ENCODE data around the gene PALLD.

PALLD gene

DNA sequence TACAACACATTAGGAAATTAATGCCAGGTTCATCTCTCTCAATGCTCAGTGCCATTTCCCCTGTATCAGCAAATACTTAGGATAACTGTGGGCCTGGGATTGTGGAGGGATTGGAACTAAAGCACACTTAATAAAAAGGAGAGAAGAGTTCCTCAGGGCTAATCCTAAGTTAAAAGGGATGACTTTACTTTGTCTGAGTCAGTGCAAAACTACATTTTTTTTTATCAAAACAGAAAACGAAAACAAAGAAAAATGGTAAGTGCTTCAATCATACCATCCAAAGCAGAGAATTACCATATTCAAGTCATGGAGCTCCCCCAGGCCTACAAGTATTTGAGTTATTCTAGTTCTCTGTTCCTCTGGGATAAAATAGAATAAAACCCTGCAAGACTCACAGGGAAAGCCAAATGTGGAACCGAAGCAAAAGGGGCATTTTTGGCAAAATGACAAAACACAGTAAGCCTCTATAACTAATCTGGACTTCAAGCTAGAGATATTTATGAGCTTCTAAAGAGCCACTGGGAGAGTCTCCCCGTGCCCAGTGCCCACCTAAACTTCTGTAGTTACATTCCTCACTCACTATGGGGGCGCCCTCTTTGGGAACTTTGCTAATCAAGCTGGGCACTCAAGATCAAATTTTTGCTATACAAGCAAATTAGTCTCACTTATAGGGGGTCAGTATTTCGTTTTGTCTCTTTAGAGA lies 53.4 kb downstream of the PALLD start:
- H3K4me3 ChIP-seq (ENCODE audit: low read depth, low read length), result no peak overlapping the region
- DNase-seq (ENCODE audit: low read depth), result no peak

DNA sequence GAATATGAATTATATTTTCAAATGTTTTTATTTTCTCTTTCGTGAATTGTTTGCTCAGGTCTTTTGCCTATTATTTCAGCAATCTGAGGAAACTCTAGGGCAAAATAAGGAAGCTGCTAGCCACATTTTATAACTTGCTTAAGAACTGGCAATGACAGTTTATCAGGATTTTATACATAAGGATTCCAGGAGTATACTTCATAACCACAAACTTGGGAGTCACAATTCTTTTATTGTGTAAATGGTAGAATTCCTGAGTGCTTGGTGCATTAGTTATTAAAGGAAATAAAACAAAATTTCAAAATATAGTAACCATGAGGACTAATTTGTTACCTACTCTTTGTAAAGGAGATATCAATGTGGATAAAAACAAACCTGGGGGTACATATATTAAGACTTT lies 54.4 kb downstream of the PALLD start:
- DNase-seq (ENCODE audit: low read depth), result peak; percentile 56
- no peak overlapping the region for H3K4me3 ChIP-seq (ENCODE audit: low read depth, low read length)

DNA sequence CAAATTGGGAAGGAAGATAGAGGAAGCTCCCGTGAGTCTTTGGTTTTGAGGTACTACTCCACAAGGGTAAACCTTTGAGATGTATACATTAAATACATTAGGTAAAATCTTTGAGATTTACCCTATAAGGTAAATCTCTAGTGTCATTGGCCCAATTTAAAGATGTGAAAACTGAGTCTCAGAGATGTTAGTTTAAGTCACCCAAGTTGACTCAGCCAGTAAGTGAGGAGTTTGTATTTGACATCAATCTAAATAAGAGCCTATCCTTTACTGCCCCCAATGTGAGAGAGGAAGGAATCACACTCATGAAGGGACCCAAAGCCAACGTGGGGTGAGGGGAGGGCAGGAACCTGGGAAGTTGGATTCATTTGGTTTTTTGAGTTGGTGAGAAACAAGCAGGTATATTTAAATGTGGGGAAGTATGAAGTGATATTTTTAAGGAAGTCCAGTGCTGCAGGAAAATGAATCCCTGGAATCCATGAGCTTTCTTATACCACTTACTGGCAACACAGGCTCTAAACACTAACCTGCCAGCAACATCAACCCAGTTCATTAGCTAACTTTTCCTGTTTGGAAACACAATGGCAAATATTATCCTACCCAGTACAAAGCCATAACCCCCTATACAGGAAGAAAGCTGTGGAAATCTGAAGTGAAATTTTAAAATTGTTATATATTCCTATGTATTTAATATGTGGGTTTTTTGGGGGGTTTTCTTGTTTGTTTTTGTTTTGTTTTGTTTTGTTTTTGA lies 55.3 kb downstream of the PALLD start:
- DNase-seq (ENCODE audit: low read depth), result no peak
- H3K4me3 ChIP-seq (ENCODE audit: low read depth, low read length), result no peak overlapping the region

DNA sequence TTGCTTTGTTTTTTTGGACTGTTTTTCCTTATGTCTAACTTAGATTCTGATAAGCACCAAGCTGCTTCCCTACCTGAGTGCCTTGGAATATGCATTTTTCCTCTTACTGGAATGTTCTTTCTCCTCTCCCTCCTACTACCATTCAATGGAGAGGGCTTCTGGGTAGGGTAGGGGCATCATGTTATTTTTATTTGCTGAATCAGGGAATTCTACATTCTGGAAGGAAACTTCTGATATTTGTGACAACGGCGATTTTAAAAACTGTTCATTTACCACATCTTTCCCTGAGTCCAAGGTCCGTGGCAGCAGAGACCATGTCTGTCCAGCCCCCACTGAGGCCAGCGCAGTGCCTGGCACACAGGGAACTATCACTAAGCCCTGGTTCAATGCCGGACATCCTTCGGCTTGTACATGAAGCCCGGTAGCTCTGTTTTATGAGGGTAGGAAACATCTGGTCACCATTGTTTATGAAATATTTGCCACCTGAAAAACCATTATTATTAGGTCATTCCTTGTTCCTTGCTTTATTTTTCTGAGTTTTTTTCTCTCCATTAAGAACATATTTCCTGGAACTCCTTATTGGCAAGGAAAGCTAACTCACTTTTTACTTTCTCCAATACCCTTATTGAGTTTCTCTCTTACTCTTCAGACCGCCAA lies 57.0 kb downstream of the PALLD start:
- H3K4me3 ChIP-seq (ENCODE audit: low read depth, low read length), result no peak overlapping the region
- DNase-seq (ENCODE audit: low read depth), result no peak

DNA sequence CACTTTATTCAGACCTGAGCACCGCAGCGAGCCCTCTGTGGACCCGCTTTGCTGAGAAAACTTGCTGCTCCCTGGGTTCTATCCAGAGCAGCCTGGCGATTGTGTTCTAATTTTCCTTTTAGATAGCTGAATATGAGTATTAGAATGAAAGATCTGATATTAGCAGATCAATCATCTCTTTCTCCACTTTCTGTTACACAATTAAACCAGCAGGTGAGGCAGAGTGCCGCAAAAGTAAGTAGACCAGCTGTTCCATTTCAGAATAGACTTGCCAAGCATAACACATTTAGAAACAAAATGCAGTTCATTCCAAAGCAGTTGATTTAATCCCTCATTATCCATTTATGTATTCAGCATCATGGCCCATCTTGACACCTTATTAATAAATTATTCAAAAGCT lies 58.6 kb downstream of the PALLD start:
- H3K4me3 ChIP-seq (ENCODE audit: low read depth, low read length), result no peak overlapping the region
- DNase-seq (ENCODE audit: low read depth), result no peak

DNA sequence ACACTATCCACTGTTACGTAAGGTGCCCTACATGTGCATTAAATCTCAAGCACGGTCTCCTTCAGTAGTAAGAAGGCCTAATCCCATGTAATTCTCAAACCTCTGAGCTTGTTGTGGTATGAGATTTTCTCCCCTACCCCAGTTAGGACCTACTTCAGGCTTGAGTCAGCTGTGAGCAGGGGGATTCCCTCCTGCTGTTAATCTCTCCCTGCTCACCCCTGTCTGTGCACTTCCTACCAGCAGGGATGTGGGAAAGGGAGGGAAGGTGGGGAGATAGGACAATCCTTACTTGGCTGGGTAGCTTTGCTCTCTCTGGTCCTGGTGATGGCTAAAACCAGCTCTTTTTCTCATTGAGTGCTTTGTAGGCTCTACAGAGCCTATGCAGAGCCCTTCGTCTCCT lies 60.8 kb downstream of the PALLD start:
- H3K4me3 ChIP-seq (ENCODE audit: low read depth, low read length), result no peak overlapping the region
- no peak for DNase-seq (ENCODE audit: low read depth)

DNA sequence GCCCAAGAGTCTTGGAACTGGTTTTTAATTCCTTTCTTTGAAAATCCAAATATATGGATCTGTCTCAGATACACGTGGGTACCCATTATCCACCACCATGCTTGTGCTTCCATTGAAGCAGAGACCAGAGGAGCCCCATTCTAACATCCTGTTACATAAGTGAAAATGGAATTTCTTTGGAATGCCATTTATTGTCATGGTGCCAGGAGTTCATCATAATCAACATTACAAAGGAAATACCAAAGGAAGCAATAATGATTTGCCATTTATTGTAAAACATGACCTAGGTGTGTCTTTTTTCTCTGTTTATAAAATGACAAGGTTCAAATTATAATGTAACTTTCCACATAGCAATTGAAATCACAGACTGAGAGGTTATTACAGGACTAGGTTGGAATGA lies 61.7 kb downstream of the PALLD start:
- H3K4me3 ChIP-seq (ENCODE audit: low read depth, low read length), result no peak overlapping the region
- DNase-seq (ENCODE audit: low read depth), result no peak

DNA sequence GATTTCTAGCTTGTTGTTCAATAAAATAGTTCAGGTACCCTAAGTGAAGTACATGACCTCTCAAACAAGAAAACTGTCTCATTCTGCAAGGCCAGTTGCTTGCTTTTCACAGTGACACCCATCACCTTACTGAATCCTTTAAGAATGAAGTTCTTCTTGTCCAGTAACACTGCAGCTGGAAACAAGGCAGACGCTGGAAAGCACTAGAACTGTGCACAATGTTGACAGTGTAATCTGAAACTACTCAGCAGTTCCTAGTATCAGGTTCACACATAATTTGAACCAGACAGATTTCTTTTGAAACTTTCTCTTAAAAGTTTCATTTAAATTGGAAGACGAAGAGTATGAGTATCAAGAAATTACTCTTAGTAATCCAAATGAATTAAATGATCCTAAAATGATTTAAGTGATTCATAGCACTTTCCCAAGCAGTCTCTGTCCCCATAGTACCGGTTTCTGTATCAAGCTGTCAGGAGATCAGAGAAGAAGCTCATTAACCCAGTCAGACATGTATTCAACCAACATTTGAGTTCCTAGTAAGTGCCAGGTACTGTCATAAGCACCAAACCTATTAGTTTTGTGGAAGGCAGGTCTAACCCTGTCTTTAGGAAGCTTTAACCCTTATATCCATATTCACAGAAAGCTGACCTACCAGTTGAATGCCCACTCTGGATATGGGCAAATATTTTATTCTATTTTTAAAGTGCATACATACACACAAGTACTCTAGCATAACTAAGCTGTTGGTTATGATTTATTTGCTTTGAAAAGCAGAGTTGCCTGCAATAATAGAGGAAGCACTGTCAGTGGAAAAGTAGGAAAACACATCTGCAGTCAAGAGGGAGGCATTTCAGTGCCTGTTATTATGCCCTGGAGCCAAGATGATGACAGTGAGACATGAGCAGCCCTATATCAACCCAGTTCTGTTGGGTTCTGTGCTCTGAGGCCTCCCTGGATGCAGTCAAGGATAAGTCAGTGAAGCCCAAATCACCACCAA lies 63.6 kb downstream of the PALLD start:
- no peak for DNase-seq (ENCODE audit: low read depth)
- no peak overlapping the region for H3K4me3 ChIP-seq (ENCODE audit: low read depth, low read length)

DNA sequence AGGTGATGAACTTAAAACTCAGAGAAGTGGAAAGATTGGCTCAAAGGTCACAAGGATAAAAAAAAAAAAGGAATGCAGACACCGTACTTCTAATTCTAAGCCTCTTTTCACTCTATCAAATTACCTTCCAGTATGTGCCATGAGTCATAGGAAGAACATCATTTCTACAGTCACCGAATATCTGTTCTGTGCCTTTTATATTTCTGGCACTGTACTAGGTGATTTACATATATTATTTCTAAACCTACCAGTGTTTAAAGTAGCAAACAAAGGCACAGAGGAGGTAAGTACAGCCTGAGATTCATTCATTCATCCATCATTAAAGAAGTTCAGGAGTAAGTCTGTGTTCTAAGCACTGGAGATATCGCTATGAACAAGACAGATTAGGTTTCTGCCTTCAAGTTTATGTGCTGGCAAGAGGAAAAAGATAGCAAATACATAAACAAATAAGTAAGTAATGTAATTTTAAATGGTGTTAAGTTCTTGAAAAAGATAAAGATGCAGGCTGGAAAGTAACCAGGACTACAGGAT lies 65.3 kb downstream of the PALLD start:
- H3K4me3 ChIP-seq (ENCODE audit: low read depth, low read length), result no peak overlapping the region
- no peak for DNase-seq (ENCODE audit: low read depth)

DNA sequence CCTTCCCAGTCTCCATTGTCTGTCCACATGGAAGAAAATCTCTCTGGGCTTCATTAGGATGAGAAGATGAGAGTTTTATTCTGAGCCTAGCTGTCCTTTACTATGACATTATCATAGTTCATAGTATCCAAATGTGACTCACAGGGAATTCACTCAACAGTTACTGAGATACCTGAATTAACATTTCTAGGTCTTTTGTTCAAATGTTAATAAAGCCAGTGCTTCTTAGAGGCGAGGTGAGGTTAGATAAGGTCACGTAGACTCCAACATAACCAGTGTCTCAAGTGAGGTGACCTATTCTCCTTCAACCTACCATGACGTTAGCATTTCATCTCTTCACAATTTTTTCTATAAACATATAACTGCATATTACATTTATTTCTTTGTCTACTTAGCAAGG lies 67.2 kb downstream of the PALLD start:
- DNase-seq (ENCODE audit: low read depth), result no peak
- no peak overlapping the region for H3K4me3 ChIP-seq (ENCODE audit: low read depth, low read length)

DNA sequence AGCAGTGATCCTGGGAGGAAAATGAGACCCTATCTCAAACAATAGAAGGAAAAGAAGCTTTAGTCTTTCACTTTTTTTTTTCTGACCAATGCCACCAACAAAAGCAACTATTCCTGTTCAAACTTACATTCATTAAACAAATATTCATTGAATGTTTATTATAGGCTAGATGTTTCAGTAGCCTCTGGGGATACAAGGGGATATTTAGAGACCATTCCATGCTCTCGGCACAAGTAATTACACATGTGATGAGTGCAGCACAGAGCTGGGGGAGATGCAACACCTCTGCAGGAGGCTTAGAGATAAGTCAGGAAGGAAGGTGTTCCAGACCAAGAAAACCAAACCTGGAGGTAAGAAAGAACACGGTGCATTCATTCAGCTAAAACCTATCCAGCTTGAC lies 68.3 kb downstream of the PALLD start:
- no peak overlapping the region for H3K4me3 ChIP-seq (ENCODE audit: low read depth, low read length)
- DNase-seq (ENCODE audit: low read depth), result no peak

DNA sequence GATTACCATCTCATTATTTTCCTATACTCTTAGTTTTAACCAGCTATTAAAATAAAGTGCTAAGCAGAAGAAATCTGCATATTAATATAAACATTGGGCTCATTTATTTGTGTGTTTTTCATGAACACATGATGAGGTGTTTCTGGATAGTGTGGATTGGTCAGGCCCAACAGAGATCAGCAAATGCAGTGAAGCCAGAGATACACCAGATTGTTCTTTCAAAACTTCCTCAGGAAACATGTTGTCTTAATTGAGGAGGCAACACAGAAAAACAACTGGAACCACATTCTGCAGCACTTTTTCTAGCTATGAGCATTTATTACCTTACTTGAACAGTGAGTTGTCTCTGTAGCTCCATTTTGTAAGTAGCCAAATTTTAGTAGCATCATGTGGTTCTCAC lies 69.9 kb downstream of the PALLD start:
- no peak for DNase-seq (ENCODE audit: low read depth)

DNA sequence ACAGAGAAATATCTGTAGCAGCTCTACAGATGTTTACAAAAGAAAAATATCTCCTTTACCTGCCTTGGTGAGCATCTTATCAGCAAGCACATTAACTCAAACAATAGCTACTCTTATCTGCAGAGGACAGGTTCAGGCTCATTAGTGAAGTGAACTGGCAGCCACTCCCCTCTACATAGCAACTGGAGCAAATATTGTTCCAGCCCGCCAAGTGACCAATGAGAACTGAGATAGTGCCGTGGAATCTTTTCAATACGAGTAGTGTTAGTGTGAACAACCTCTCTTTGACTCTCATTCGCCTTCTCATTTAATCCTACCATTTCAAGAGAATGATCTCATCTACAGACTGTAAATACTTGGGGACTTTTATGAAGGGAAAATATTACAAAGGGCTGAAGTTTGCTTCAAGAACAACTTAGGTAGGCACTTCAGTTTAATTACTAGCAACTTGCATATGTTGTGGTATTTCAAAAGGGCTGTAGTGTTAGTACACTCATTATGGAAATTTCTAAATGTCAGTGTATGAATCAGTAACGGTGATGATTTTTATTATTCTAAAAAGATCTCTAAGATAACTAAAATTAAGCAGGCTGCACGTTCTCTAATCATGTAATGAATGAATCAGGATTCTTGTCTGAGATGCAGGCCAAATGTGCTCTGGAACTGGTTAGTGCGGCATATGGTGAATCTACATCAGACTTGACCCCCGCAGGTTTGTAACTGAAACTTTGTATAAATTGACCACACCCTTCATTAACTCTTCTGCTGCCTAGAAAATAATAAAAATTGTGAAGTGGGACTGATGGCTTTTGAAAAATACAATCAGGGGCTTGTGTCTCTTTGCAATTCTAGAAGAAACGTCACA lies 72.4 kb downstream of the PALLD start:
- DNase-seq (ENCODE audit: low read depth), result no peak
- no peak overlapping the region for H3K4me3 ChIP-seq (ENCODE audit: low read depth, low read length)

More for the DNA sequence above, 69.9 kb downstream of the PALLD start:
- H3K4me3 ChIP-seq (ENCODE audit: low read depth, low read length), result no peak overlapping the region

DNA sequence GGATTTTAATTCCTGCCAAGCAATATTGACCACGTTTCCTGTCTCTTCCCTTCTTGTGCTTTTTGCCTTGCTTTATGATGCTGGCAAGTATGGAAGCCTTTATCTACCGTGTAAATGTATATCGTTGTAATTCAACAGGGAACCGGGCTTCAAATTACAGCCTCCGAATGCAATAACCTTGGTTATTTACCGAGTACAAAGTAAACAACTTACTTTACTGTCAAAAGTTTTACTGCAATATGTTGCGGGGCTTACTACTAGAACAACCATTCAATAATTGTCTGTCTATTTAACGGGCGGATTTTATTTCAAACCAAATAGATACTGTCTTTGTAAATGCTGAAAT lies 73.1 kb downstream of the PALLD start:
- DNase-seq (ENCODE audit: low read depth), result no peak
- no peak overlapping the region for H3K4me3 ChIP-seq (ENCODE audit: low read depth, low read length)

DNA sequence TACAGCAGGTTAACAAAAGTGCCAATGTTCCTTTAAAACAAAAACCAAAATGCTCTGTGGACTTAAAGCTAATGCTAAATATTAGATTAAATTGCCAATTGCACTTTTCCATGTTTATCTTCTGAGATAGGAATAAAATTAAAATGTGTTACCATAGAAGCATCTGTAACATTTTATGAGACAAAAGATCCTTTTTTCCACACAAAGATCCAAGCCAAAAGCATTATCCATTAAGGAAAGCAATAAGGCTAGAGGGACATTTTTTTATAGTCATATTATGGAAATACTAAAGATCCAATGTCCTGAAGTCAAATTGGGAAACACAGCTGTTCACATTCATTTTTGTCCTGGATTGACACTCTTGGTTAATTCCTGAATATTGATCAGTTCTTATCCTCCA lies 73.6 kb downstream of the PALLD start:
- H3K4me3 ChIP-seq (ENCODE audit: low read depth, low read length), result no peak overlapping the region
- DNase-seq (ENCODE audit: low read depth), result no peak

DNA sequence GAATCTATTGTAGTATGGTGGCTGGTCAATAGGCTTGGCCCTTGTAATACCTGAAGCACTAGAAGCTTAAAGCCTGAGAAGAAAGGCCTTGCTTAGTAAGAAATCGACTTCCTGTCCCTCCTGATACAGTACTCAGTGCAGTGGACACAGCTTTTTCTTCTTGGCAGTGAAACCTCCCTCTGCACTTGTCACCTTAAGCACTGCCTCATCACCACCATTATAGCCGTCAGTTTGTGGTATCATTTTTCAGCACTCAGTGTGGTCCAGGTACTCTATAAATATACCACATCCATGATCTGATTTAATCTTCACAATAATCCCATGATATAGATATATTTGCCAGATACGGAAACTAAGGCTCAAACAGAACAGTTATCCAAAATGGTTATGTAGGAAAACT lies 75.2 kb downstream of the PALLD start:
- DNase-seq (ENCODE audit: low read depth), result no peak
- H3K4me3 ChIP-seq (ENCODE audit: low read depth, low read length), result no peak overlapping the region

DNA sequence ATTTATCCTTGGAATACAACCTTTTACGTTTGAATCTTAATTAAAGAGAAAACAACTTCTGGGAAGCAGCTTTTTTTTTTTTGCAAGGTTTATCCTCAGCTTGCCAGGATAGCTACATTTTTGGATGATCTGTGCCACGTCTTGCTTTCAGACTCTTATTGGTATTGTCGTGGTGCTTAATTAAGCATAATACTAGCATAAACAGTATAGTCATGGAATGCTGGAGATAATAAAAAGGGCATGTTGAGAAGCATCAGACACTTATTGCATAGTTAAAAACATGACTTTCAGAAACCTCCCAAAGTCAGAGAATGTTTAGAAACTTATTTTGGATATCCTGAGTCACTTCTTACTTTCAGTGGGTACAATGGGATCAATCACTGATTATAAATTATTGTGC lies 77.0 kb downstream of the PALLD start:
- no peak overlapping the region for H3K4me3 ChIP-seq (ENCODE audit: low read depth, low read length)
- no peak for DNase-seq (ENCODE audit: low read depth)

DNA sequence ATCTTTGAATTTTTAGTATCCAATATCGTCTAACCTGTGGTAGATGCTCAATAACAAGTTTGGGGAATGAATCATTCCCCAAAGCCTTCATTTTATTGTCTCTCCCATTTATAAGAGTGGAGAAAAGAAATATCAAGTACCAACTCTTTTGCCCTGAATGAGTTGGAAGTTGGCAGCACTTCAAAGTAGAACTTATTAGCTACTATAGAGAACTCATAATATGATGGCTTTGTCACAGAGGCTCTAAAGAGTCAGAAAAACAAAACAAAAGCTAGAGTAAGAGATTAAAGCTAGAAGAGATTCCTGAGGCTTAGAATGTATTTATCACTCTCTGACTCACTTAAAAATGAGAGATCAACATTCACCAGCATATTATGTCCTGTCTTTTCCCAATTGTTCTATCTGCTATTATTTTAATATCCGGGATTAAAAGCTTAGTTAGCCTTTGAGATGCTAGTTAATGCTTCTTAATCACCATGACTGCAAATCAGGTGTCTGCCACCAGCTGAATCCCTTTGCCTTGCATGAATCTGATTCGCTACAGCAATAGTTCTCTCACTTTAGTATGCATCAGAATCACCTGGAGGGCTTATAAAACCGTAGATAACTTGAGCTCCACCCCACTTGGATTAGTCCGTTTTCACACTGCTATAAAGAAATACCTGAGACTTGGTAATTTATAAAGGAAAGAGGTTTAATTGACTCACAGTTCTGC lies 77.9 kb downstream of the PALLD start:
- no peak overlapping the region for H3K4me3 ChIP-seq (ENCODE audit: low read depth, low read length)
- no peak for DNase-seq (ENCODE audit: low read depth)
